HG02763 (cell line): ENCODE data around the gene SPARC.
"Not testable (repeated sequence)": the region's sequence is repeated elsewhere in the genome, so short reads cannot be mapped to it uniquely, and the experiment has no call there.

Experiments
- ATAC-seq: cut with Tn5 transposase; IDR thresholded peaks from one replicate; pipeline ENCODE4 v1.9.1; 2021; ENCODE audit warnings: mild to moderate bottlenecking, moderate library complexity; ENCODE audit not compliant: unreplicated experiment

SPARC gene

DNA sequence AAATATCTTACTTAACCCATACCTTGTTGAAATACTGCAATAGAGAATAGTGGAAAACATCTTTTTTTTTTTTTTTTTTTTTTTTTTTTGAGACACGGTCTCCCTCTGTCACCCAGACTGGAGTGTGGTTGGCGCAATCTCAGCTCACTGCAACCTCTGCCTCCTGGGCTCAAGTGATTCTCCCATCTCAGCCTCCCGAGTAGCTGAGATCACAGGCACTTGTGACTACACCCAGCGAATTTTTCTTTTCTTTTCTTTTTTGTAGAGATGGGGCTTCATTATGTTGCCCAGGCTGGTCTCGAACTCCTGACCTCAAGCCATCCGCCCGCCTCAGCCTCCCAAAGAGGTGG, 6.6 kb downstream of the SPARC start:
- ATAC-seq = not testable (repeated sequence)

DNA sequence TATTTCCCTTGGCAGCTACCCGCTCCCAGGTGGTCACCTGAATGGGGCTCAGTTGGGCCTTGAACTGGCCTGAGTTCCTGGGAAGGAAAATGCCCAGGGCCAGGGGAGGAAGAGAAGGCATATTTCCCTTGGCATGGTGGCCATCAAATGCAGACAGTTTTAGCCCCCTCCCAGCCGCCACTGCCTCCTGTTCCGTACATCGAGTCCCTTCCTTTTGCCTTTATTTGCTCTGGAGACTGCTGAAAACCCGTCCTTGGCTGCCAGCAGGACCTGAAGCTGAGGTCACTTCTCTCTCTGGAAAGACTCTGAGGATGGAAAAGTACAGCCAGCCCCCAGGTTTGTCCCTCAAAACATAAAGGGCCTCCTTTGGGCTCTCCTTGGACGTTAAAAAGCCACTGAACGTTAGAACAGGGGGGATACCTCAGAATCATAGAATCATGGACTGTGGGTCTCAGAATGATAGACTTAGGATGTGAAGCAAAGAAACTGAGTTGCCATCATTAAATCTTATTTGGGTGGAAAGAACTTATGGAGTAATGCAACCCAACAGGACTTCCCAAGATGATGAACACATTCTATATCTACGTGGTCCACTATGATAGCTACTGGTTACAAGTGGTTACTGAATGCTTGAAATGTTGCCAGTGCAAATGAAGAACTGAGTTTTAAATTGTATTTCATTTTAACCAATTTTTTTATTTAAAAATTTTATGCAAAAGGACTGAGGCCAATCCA, 7.1 kb downstream of the SPARC start:
- no peak for ATAC-seq

DNA sequence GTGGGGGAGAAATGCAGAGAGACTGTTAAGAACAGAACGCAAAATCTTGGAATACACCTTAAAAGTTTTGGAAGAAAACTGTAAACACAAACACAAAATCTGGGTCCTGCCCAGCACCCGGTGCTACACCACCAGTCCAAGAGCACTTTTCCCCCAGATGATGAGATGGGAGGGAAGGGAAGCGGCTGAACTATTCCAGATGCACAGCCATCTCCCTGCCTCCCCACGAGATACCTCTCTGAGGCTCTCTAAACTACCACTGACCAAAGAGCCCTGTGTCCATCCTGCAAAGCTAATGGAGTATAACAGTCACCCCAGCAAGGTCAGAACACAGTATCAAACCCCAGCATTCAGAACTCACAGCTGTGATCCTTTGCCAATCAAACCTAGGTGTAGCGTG, 8.0 kb downstream of the SPARC start:
- ATAC-seq = no peak

DNA sequence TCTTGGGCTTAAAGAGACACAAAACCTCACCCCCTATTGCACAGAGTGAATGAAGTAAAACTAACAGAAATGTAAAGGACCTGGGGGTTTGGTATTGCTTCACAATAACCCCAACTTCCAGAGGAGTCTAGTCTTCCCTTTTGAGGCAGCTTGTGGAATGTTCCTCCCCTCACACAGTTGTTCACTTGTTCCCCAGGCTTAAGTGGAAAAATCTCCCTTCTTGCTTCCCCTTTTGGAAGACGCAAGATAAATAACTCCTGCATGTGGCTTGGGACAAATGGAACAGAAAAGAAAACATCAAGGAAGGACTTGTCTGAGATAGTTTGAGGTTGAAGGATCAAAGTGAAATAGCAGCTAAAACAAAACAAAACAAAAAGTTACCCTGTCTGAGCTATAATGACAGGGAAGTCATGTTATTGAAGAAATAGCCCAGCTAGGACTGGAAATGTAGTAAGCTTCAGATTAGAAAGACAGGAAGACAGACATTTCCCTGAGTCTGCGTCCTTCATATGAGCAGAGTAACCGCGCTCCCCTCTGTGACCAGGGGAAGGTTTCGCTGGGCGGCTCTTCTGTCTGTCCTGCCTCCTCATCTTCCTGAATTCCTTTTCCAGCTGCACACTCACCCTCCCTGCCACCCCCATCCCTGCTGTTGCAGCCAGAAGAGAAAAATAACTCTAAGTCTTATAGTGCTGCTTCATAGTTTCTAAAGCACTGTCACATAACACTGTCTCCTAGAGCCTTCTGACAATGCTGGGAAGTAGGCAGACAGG, 8.8 kb downstream of the SPARC start:
- no peak for ATAC-seq

DNA sequence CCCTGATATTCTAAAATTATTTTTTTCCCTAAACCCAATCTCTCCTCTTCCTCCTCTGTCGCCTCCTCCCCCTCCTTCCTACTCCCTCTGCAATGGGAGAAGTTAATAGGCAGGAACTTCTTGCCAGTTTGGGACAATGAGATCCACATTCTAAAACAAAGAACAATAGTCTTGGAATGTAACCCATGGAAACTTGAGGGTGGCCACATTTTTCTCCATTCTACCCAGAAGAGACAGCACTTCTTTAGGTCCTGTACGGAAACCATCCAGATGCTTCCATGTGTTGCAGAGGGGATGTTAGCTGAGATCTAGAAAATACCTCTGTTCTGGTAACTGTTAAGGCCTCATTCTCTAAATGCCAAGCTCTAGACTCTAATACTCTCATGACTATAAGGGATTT, 10.0 kb downstream of the SPARC start:
- no peak for ATAC-seq

DNA sequence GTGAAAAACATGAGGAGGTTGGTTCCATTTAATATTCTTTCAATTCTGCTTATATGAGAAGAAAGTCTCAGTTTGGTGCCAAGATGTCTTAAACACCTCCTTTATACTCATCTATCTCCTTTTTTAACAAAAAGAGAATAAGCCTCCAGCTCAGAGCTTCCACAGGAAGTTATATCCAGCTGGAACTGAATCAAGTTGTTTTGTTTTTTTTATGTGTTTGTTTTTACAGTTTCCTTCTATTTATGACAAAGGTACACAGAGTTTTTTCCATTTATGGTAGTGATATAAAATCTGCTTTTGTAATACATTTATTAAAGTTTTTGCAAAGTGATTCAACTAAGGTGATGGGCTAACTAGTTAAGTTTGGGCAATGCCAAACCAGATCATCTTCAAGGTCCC, 10.4 kb downstream of the SPARC start:
- ATAC-seq = no peak

DNA sequence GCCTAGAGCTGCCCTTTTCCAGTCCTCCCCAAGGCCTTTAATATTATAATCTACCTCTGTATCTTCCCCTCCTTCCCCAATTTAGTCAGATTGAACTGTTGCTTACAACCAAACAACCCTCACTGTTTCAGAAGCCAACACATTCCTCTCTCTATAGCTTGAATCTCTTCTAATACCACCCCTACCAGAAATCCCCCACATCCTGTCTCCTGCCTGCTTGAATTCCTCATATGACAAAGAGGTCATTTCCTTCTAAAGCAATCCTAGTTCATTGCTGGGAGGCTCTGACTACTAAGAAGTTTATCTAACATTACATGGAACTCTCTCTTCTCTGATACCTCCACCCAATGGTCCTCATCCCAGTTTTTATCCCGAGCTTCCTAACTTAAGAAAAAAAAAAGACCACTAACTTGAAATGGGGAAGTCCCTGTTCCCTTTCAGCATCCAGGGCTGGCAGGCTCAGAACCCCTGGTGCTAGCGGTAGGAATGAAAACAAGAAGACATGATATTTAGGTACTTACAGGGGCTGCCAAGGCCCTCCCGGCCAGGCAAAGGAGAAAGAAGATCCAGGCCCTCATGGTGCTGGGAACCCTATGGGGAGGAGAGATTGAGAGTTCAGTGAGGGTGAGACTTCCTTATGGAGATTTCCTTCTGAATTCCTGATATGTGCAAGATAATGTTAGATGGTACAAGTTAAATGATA, 11.0 kb downstream of the SPARC start:
- no peak for ATAC-seq

DNA sequence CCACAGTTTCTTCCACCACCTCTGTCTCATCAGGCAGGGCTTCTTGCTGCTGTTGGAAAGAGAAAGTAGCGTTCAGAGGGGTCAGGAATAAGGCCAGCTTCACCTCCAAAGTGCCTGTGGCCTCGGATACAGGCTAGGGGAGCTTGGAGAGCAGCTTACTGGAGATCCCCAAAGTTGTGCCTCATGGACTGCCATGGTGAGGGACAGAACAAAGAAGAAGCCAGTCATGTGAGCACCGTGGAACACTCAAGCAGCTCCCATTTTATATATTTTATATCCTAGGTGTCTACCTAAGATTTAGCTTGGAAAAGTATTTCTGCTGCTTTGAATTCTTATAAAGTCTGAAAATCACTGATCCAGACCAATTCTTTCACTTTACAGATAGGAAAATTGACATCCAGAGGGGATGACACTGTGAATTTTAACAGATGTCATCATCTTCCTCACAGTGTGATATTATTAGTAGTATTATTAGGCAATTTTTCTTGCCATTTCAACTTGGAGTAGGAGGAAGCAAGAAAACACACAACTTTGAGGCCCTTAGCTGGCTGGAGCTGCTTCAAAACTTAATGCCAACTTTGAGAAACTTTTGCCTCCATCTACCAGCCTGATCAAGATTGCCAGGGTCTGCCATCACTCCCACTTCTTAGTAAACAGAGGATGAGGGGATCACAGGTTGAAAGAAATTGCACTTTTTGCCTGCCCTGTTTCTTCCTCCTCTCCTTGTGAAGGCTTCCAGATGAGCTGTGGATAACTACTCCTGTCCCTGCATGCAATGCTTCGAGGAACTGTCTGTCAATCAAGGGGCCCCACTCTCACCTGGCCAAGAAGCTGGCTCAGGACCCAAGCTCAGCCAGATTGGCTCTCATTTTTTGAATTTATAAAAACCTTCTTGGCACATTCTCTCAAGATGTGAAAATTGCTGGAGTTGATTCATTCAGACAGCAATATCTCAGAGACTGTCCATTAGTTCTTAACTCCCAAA, 11.8 kb downstream of the SPARC start:
- no peak for ATAC-seq

DNA sequence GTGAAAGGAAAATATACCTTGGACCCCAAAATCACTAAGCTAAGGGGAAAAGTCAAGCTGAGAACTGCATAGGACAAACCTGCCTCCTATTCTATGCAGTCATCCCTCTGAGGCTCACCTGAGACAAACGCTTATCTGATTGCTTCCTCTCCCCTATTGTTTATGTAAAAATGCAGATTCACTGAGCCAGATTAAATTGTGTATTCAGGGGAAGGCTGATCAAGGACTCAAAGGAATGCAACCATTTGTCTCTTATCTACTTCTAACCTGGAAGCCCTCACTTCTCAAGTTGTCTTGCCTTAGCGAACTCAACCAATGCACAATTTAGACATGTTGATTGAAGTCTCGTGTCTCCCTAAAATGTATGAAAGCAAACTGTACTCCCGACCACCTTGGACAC, 13.3 kb downstream of the SPARC start:
- no peak for ATAC-seq

DNA sequence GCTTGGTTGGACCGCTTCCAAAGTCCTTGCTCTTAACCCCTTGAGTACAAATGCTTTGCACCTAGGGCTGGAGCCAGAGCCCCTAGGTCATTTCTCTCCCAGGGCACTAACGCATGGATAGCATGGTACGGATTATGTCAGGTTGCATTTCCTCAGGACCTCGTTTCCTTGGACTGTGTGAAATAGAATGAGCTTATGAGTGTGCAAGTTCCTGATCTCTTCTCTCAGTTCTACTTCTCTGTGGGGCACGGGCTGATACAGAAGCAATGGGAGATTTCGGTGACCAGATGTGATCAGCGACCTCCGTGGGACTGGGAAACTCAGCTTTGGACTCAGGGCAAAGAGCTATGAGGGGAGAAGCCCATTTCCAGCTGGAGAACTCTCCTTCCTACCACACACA, 14.2 kb downstream of the SPARC start:
- no peak for ATAC-seq

DNA sequence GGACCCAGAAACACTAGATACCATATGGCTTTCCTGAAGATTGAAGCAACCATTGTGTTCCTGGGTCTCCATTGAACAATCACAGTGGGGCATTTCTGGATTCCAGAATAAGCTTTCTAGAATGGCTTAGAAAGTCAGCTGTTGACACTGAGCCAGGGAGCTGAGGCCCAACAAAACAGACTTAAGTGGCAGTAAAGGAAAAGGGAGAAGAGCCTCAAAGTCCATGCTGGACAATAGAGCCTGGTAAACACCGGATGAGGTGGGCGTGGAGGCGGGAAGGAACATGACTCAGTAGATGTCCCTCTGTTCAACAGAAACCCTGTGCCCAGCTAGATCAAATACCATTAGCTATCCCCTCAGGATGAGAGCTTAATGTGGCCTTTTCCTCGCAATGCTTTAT, 14.8 kb downstream of the SPARC start:
- ATAC-seq = no peak

DNA sequence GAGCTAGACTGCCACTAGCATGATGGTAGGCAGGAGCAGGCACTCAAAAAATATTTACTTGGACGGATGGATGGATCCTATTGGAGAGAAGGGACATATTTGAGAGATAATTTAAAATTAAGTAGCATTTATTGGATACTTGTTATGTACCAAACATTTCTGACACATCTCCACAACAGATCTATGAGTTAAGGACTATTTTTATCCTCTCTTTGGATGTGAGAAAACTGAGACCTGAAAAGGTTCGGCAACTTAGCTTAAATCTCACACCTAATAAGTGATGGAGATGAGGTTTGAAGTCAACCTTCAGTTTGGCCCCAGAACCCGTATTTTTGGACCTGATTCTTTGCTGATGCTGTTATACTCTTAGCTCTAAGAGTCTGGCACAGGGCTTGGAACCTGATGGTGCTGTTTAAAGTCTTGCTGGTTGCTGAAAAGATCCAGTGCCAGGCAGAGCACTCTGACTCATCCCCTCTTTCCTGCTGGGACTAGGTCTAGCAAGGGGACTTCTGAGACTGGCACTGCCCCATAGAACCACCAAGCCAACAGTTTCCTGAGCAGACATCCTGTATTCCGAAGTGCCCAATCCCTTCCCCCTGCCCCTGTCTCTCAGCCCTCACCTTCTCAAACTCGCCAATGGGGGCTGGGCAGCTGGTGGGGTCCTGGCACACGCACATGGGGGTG, 15.6 kb downstream of the SPARC start:
- ATAC-seq = no peak

DNA sequence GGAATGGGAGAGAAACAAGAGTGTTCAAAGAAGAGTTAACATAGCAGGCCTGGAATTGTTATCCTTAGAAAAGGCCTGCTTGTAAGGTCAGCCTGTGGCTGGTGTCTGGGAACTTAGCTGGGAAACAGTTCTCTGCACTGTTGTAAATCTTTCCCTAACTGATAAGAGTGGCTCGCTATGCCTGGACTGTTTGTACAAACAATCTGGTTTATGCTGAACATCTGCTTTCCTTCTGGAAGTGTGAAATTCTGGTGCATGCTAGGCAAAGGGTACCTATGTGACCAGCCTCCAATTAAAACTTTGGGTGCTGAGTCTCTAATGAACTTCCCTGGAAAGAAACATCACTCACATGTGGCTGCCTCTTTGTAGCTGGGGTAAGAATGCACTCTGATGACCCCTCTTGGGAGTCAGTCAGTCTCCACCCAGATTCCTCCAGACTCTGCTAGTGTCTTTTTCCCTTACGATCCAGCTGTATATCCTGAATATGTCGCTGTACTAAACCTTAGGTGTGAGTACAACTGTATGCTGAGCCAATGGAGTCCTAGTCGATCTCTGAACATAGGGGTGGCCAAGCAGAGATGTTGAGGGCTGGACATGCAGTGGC, 16.5 kb downstream of the SPARC start:
- no peak for ATAC-seq

DNA sequence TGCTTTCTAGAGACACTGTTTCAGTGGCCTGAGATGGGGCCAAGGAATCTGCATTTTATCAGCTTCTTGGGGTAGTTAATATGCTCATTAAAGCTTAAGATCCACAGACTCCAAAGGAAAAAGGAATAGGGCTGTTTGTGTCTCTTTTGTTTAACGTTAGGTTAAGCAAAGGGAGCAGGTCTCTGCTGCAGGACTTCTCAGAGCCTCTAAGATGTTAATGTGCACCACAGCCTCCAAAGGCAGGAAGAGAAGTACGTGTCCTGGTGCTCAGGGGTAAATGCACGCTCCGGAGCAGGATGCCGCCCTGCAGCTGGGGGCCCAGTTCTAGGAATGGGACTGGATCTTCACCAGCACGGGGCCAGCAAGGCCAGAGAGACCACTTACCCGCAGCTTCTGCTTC, 19.6 kb downstream of the SPARC start:
- ATAC-seq = no peak

DNA sequence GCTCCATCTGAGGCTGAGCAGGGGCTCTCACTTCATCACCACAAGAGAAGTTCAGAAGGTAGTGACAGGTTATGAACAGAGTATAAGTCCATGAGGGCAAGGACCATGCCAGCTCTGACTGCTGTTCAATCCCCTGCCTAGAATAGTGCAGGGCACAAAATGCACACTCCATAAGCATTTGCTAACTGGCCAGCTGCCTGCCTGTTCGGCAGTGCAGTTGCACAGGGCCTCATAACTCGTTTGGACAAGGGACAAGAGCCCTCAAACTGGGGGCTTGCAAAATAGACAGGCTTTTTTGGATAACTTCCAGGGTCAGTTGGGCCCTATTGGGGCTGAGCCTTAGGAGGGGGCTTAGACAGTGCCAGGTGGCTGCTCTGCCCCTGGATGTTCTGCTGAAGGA, 21.1 kb downstream of the SPARC start:
- ATAC-seq = no peak

DNA sequence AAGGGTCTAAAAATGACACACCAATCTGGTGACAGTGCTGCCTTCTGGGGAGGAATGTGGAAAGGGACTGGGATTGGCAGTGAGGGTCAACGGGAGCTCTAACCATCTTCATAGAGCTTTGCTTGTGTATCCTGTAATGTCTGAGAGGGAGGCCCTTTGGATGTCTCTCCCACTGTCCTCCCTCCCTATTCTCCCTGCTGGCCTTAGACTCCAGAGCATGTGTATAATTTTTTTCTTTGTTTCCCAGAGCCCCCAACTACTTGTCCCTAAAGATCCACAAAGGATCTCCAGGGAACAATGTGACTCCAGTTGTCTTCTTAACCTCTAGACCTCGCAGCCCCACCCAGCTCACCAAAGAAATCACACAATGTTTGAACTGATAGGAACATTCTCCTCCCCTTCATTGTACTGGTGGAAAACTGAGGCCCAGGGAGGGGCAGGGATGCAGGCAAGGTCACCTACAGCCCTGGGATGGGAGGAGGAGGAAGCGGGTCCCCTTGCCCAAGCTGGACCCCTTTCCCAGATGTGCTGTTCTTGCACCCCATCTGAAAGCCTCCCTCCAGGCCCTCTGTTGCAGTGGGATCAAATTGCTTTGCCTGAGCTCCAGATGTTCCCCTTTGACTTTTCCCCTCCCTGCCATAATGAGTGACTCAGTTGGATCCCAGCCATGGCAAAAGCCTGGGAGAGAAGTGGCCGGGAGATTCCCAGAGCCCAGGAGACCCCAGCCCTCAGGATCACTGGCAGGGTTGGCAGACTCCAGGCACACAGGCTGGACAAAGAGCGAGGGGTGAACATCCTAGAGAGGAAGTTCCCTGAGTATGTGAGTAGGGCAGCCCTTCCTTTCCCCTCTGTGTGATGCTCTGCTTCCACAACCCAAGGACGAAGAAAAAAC, 21.8 kb downstream of the SPARC start:
- no peak for ATAC-seq

DNA sequence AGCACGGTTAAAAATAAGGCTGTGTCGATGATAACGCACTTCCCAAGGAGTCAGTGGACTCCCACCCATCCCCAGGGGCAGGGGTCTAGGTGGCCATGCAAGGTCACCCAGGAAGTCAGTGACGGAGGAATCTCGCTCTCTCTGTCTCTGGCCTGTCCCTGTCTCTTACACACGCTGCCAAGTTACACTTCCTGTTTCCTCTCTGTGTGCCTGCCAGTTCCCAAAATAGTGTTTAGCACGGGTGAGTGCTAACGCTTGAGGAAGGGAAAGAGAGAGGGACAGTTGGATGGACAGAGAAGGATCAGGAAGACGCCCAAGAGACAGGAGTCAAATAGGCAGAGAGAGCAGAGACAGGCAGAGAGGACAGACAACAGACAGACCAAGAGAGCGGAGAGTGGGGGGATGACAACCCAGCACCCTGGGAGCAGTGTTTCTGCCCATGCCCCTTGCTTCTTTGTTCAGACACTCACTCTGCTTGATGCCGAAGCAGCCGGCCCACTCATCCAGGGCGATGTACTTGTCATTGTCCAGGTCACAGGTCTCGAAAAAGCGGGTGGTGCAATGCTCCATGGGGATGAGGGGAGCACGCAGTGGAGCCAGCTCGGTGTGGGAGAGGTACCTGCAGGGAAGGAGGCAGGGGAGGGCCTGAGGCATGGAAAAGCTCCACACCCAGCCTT, 23.0 kb downstream of the SPARC start:
- no peak for ATAC-seq

DNA sequence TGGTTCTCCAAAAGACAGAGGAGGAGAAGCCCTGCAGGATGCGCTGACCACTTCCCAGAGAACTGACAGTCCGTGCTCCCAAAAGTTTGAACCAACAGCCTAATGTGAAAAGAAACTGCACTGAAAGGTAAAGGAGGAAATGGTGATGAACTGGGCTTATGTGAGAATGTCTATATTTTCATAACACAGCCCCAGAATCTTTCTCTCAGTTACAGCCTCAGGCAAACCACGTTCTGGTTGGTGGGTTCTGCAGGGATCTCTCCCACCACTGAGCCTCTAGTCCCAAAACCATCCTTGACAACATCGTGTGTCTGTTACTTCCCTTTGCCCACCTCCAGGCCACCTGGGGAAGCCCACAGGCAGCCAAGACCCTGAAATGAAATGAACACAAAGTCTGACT, 23.9 kb downstream of the SPARC start:
- peak; percentile 32 for ATAC-seq
